GM12878 (cell line): ENCODE measurements around the gene ZBTB7B. TPM values are rescaled to one million over a fixed set of nuclear protein-coding genes. Genes with fewer than 3 reads are reported as not detected.

Experiments used
- BCL11A ChIP-seq: IDR thresholded peaks from 2 replicates; pipeline ENCODE4 v1.6.1; 2011; ENCODE audit warnings: low read depth, low read length
- BMI1 ChIP-seq: fragments of 450-650 bp; IDR thresholded peaks from 2 replicates; pipeline ENCODE4 v1.6.1; 2016; ENCODE audit warnings: mild to moderate bottlenecking, moderate library complexity, borderline replicate concordance
- DPF2 ChIP-seq: fragments of 450-650 bp; IDR thresholded peaks from 2 replicates; pipeline ENCODE4 v1.6.1; 2017; ENCODE audit warnings: mild to moderate bottlenecking
- EED ChIP-seq: sonication (generic); IDR thresholded peaks from 2 replicates; pipeline ENCODE4 v1.6.1; 2016; ENCODE audit warnings: antibody characterized with exemption, low read depth
- EP300 ChIP-seq, 2 experiments: fragments of 150-350 bp in 1 of 2; IDR thresholded peaks; 2 replicates each; pipeline ENCODE4 v1.6.1; 2011 to 2012; ENCODE audit warnings: low read depth in 2 of 2, low read length in 2 of 2, borderline replicate concordance in 1 of 2, improper control_type of control experiment in 1 of 2, inconsistent platforms in 1 of 2; ENCODE audit not compliant: control insufficient read depth in 1 of 2
- EZH2 ChIP-seq: IDR thresholded peaks from 2 replicates; pipeline ENCODE4 v1.6.1; 2012; ENCODE audit warnings: low read depth, mild to moderate bottlenecking, control low read depth, inconsistent platforms, low read length, borderline replicate concordance; ENCODE audit not compliant: control insufficient read depth
- HDAC6 ChIP-seq: fragments of 200-600 bp; sonication (generic); IDR thresholded peaks from one replicate; pipeline ENCODE4 v1.8.0; 2017; ENCODE audit warnings: antibody characterized with exemption; ENCODE audit not compliant: unreplicated experiment
- HDGF ChIP-seq: fragments of 450-650 bp; IDR thresholded peaks from 2 replicates; pipeline ENCODE4 v1.6.1; 2016; ENCODE audit warnings: antibody characterized with exemption
- NRF1 ChIP-seq: conservative IDR thresholded peaks from 2 replicates; pipeline ENCODE4 v1.6.1; 2011; ENCODE audit warnings: mild to moderate bottlenecking, low read depth, low read length, improper control_type of control experiment
- POLR2AphosphoS5 ChIP-seq: IDR thresholded peaks from 2 replicates; pipeline ENCODE4 v1.6.1; 2011; ENCODE audit warnings: mild to moderate bottlenecking, low read length, inconsistent platforms
- RAD51 ChIP-seq: fragments of 450-650 bp; IDR thresholded peaks from 2 replicates; pipeline ENCODE4 v1.6.1; 2016; ENCODE audit warnings: moderate library complexity, mild to moderate bottlenecking, inconsistent platforms
- SMAD5 ChIP-seq: IDR thresholded peaks from 2 replicates; pipeline ENCODE4 v1.6.1; 2016; ENCODE audit warnings: antibody characterized with exemption, low read depth
- TCF12 ChIP-seq: IDR thresholded peaks from 2 replicates; pipeline ENCODE4 v1.6.1; 2011; ENCODE audit warnings: low read depth, mild to moderate bottlenecking, low read length
- TCF3 ChIP-seq: IDR thresholded peaks from 2 replicates; pipeline ENCODE4 v1.6.1; 2012; ENCODE audit warnings: low read depth, mild to moderate bottlenecking, low read length, borderline replicate concordance; ENCODE audit not compliant: insufficient read depth
- polyA plus RNA-seq, 11 experiments: library from polyadenylated mRNA; depleted of rRNA in 4 of 11; unstranded in 6 of 11; stranded (reverse) in 5 of 11; fragments of >200 nt; fragmentation: Nextera tagmentation in 4 of 11; fragmentation: Illumina TruSeq in 1 of 11; extraction: Ambion mirVana in 4 of 11; extraction: Trizol in 1 of 11; gene quantifications; 1 replicate in 1 of 11; 2 replicates in 10 of 11; pipeline versions ENCODE4 v1.2.1 to v1.2.3, GENCODE V29; 2011 to 2016; ENCODE audit warnings: inconsistent platforms in 2 of 11, missing spikeins in 2 of 11, low read depth in 1 of 11
- total RNA-seq, 4 experiments: library from RNA; depleted of rRNA in 3 of 4; stranded (reverse); fragments of >200 nt in 3 of 4; fragmentation: Illumina TruSeq in 1 of 4; extraction: Trizol in 1 of 4; gene quantifications; 2 replicates each; pipeline versions ENCODE4 v1.2.1 to v1.2.3, GENCODE V29; 2013 to 2021
- TF ChIP-seq, protein P1 (sequence below): fragments of 450-650 bp; IDR thresholded peaks from 2 replicates; pipeline ENCODE4 v1.6.1; 2017; ENCODE audit warnings: borderline replicate concordance
- TF ChIP-seq, protein P2 (sequence below): fragments of 450-650 bp; formaldehyde crosslinking; IDR thresholded peaks from 2 replicates; pipeline ENCODE4 v1.4.0; 2020; ENCODE audit warnings: mild to moderate bottlenecking, moderate library complexity
- TF ChIP-seq, protein P3 (sequence below), 3 experiments: IDR thresholded peaks in 2 of 3; conservative IDR thresholded peaks in 1 of 3; 2 replicates each; pipeline ENCODE4 v1.5.1; 2011; ENCODE audit warnings: low read depth in 3 of 3, low read length in 3 of 3, mild to moderate bottlenecking in 3 of 3, control low read depth in 2 of 3, moderate library complexity in 2 of 3, inconsistent platforms in 1 of 3, mixed read lengths in 1 of 3; ENCODE audit not compliant: control insufficient read depth in 2 of 3, insufficient read depth in 1 of 3; ENCODE audit errors: extremely low read depth in 1 of 3
- TF ChIP-seq, protein P4 (sequence below): IDR thresholded peaks from 2 replicates; pipeline ENCODE4 v1.6.1; 2011; ENCODE audit warnings: borderline replicate concordance, low read depth, mild to moderate bottlenecking, moderate library complexity, low read length; ENCODE audit not compliant: insufficient read depth, poor library complexity, severe bottlenecking

ZBTB7B gene
- total and polyA plus RNA-seq, 10 of the 15 experiments (the other 5 are each of a cell fraction or from before 2014, with no cell fraction given): 0.11 to 44.9 (median 11.3) TPM

DNA sequence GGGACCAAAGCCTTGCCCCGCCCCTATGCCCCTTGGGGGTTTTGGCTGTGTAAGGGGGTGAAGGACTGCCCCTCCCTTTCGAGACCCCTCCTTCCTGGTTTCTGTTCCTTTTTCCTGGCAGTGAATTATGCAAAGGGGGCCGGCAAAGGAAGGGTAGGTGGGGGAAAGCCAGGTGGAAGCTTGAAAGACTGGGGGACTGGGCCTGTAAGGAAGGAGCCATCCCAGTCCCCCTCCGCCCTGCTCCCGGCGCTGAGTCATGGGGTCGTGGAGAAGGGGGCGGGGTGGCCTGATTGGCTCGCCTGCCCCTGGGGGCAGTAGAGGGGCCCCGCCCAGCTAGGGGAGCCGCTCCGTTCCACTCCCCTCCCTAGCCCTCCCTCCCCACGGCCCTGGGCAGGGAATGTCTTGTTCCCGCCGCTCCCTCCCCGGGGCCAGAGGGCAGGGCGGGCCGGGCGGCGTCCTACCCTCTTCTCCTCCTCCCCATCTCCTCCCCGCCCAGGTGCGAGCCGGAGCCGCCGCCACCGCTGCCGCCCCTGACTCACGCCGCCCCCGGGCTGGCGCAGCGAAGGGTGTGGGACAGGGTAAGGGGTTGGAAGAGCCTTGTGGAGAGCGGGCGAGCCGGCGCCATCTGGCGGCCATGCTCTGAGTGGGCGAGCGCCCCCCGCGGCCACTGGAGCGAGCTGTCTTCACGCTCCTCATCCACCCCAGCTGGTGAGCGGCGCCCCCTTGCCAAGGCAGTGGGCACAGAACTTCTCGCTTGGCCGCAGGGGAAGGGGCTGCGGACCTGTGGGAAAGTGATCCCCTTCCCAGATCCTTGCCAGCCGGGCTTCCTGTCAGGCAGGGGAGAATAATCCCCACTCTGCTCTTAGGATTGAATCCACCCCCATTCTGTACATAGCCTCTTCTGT is 14.7 kb downstream of the ZBTB7B start (continued):
- peak; percentile 55; the same call in 1 of the 2 replicates for TF ChIP-seq POLR2AphosphoS5
- peak; percentile 76; the same call in 1 of the 2 replicates for TF ChIP-seq EED
- TF ChIP-seq TCF3: peak; percentile 65; the same call in 1 of the 2 replicates
- TF ChIP-seq HDGF: peak; percentile 86
- TF ChIP-seq, protein P1, sequence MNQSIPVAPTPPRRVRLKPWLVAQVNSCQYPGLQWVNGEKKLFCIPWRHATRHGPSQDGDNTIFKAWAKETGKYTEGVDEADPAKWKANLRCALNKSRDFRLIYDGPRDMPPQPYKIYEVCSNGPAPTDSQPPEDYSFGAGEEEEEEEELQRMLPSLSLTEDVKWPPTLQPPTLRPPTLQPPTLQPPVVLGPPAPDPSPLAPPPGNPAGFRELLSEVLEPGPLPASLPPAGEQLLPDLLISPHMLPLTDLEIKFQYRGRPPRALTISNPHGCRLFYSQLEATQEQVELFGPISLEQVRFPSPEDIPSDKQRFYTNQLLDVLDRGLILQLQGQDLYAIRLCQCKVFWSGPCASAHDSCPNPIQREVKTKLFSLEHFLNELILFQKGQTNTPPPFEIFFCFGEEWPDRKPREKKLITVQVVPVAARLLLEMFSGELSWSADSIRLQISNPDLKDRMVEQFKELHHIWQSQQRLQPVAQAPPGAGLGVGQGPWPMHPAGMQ: no peak
- no peak for TF ChIP-seq NRF1
- no peak for TF ChIP-seq RAD51
- no peak for TF ChIP-seq HDAC6
- 0 out of 4 replicates have a peak, but pooled peaks of 1 of the 2 experiments have one; percentile 26 for TF ChIP-seq EP300 (IDR thresholded peaks at IDR 0.05; ENCODE audit: borderline replicate concordance in 1 of 2, control insufficient read depth in 1 of 2, low read depth in 2 of 2, low read length in 2 of 2)
- no peak for TF ChIP-seq BMI1
- no peak for TF ChIP-seq BCL11A
- peak; percentile 80 for TF ChIP-seq TCF12
- peak; percentile 89 for TF ChIP-seq DPF2
- TF ChIP-seq, protein P2, sequence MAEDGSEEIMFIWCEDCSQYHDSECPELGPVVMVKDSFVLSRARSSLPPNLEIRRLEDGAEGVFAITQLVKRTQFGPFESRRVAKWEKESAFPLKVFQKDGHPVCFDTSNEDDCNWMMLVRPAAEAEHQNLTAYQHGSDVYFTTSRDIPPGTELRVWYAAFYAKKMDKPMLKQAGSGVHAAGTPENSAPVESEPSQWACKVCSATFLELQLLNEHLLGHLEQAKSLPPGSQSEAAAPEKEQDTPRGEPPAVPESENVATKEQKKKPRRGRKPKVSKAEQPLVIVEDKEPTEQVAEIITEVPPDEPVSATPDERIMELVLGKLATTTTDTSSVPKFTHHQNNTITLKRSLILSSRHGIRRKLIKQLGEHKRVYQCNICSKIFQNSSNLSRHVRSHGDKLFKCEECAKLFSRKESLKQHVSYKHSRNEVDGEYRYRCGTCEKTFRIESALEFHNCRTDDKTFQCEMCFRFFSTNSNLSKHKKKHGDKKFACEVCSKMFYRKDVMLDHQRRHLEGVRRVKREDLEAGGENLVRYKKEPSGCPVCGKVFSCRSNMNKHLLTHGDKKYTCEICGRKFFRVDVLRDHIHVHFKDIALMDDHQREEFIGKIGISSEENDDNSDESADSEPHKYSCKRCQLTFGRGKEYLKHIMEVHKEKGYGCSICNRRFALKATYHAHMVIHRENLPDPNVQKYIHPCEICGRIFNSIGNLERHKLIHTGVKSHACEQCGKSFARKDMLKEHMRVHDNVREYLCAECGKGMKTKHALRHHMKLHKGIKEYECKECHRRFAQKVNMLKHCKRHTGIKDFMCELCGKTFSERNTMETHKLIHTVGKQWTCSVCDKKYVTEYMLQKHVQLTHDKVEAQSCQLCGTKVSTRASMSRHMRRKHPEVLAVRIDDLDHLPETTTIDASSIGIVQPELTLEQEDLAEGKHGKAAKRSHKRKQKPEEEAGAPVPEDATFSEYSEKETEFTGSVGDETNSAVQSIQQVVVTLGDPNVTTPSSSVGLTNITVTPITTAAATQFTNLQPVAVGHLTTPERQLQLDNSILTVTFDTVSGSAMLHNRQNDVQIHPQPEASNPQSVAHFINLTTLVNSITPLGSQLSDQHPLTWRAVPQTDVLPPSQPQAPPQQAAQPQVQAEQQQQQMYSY (CRISPR knock-in tag): no peak
- no peak for TF ChIP-seq SMAD5
- no peak for TF ChIP-seq EZH2
- TF ChIP-seq, protein P3, sequence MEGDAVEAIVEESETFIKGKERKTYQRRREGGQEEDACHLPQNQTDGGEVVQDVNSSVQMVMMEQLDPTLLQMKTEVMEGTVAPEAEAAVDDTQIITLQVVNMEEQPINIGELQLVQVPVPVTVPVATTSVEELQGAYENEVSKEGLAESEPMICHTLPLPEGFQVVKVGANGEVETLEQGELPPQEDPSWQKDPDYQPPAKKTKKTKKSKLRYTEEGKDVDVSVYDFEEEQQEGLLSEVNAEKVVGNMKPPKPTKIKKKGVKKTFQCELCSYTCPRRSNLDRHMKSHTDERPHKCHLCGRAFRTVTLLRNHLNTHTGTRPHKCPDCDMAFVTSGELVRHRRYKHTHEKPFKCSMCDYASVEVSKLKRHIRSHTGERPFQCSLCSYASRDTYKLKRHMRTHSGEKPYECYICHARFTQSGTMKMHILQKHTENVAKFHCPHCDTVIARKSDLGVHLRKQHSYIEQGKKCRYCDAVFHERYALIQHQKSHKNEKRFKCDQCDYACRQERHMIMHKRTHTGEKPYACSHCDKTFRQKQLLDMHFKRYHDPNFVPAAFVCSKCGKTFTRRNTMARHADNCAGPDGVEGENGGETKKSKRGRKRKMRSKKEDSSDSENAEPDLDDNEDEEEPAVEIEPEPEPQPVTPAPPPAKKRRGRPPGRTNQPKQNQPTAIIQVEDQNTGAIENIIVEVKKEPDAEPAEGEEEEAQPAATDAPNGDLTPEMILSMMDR (IDR thresholded peaks at IDR 0.05 in 2 of 3, conservative IDR thresholded peaks at IDR 0.05 in 1 of 3; ENCODE audit: control insufficient read depth in 2 of 3, extremely low read depth in 1 of 3, insufficient read depth in 1 of 3, low read depth in 3 of 3, low read length in 3 of 3): peak; percentile 99 to 100 (median 100); a peak in 5 of 6 replicates
- TF ChIP-seq, protein P4, sequence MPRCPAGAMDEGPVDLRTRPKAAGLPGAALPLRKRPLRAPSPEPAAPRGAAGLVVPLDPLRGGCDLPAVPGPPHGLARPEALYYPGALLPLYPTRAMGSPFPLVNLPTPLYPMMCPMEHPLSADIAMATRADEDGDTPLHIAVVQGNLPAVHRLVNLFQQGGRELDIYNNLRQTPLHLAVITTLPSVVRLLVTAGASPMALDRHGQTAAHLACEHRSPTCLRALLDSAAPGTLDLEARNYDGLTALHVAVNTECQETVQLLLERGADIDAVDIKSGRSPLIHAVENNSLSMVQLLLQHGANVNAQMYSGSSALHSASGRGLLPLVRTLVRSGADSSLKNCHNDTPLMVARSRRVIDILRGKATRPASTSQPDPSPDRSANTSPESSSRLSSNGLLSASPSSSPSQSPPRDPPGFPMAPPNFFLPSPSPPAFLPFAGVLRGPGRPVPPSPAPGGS: no peak
